H1 (cell line): Measurements from ENCODE around the gene MBNL2. TPM values are rescaled to one million over a fixed set of nuclear protein-coding genes. Genes with fewer than 3 reads are reported as not detected.
A peak's percentile ranks its signal among the peaks of the same experiment; 100 is the strongest.

Experiments used
- CTCF ChIA-PET: fragments of 300-600 bp; sonication (Branson Sonifier 250); formaldehyde crosslinking; loops from one replicate; lab custom pipeline; 2021; ENCODE audit not compliant: partially characterized antibody; lab: Charles Lee
- POLR2A ChIA-PET: fragments of 300-600 bp; sonication (Branson Sonifier 250); formaldehyde crosslinking; loops from one replicate; lab custom pipeline; 2021; ENCODE audit warnings: inconsistent platforms; ENCODE audit not compliant: partially characterized antibody; lab: Charles Lee
- DNase-seq, 2 experiments: peaks; one replicate each; pipeline versions ENCODE4 v3.0.0 to v3.0.0-alpha.2; 2010 to 2022; ENCODE audit warnings: low spot score in 2 of 2, low read depth in 1 of 2, mixed read lengths in 1 of 2
- FAIRE-seq: peaks from 2 replicates; lab custom pipeline; 2011; peaks lifted over from hg19 to GRCh38; lab: Jason Lieb, UNC
- H2AFZ ChIP-seq: 2 replicates; pipeline ENCODE4 v1.8.1; 2012; ENCODE audit warnings: low read length, inconsistent platforms
- H2AK5ac ChIP-seq: 2 replicates; pipeline ENCODE4 v1.6.1; 2013; ENCODE audit warnings: low read depth, low read length
- H2BK120ac ChIP-seq: replicated peaks from 2 replicates; pipeline ENCODE3; 2013; ENCODE audit warnings: low read depth, low read length, inconsistent platforms
- H2BK12ac ChIP-seq: 2 replicates; pipeline ENCODE4 v1.6.1; 2013; ENCODE audit warnings: low read depth, low read length
- H2BK15ac ChIP-seq: 2 replicates; pipeline ENCODE4 v1.6.1; 2013; ENCODE audit warnings: low read length
- H2BK20ac ChIP-seq: 2 replicates; pipeline ENCODE4 v1.6.1; 2013; ENCODE audit warnings: low read length
- H2BK5ac ChIP-seq: 2 replicates; pipeline ENCODE4 v1.6.1; 2013; ENCODE audit warnings: low read depth, low read length
- H3K14ac ChIP-seq: 2 replicates; pipeline ENCODE4 v1.6.1; 2013; ENCODE audit warnings: inconsistent platforms; ENCODE audit not compliant: insufficient read length
- H3K18ac ChIP-seq: 2 replicates; pipeline ENCODE4 v1.6.1; 2013; ENCODE audit warnings: low read length; ENCODE audit errors: extremely low read depth
- H3K23ac ChIP-seq: 2 replicates; pipeline ENCODE4 v1.6.1; 2013; ENCODE audit warnings: inconsistent platforms; ENCODE audit not compliant: insufficient read length
- H3K23me2 ChIP-seq: 2 replicates; pipeline ENCODE4 v1.6.1; 2013; ENCODE audit warnings: low read depth, low read length
- H3K27ac ChIP-seq: 2 replicates; pipeline ENCODE4 v1.6.1; 2011; ENCODE audit warnings: low read depth, low read length, inconsistent platforms
- H3K27me3 ChIP-seq, 4 experiments: replicated peaks in 1 of 4; 1 replicate in 1 of 4; 2 replicates in 3 of 4; pipeline versions ENCODE4 v1.6.1 to v1.8.1; 2011 to 2013; ENCODE audit warnings: low read length in 3 of 4, mild to moderate bottlenecking in 3 of 4, inconsistent platforms in 2 of 4, mixed read lengths in 2 of 4, moderate library complexity in 1 of 4; ENCODE audit not compliant: control insufficient read depth in 3 of 4, insufficient read depth in 3 of 4; ENCODE audit errors: extremely low read depth in 1 of 4
- H3K36me3 ChIP-seq, 4 experiments: 2 replicates each; pipeline versions ENCODE4 v1.6.1 to v1.8.1; 2011 to 2013; ENCODE audit warnings: mild to moderate bottlenecking in 4 of 4, low read length in 3 of 4, moderate library complexity in 2 of 4, control low read depth in 1 of 4, inconsistent platforms in 1 of 4; ENCODE audit not compliant: insufficient read depth in 4 of 4, control insufficient read depth in 2 of 4
- H3K4ac ChIP-seq: replicated peaks from 2 replicates; pipeline ENCODE3; 2013; ENCODE audit warnings: low read length, low read depth, mixed read lengths, inconsistent platforms; ENCODE audit not compliant: insufficient read length
- H3K4me1 ChIP-seq, 4 experiments: replicated peaks in 1 of 4; 1 replicate in 1 of 4; 2 replicates in 3 of 4; pipeline versions ENCODE4 v1.6.1 to v1.8.1; 2011 to 2013; ENCODE audit warnings: low read length in 3 of 4, inconsistent platforms in 2 of 4, mixed read lengths in 1 of 4; ENCODE audit not compliant: insufficient read depth in 4 of 4, control insufficient read depth in 3 of 4
- H3K4me2 ChIP-seq, 2 experiments: 2 replicates each; pipeline versions ENCODE4 v1.6.1 to v1.8.1; 2011 to 2013; ENCODE audit warnings: low read depth in 2 of 2, low read length in 2 of 2, control low read depth in 1 of 2, inconsistent platforms in 1 of 2, mild to moderate bottlenecking in 1 of 2; ENCODE audit not compliant: insufficient read depth in 1 of 2
- H3K4me3 ChIP-seq, 4 experiments: fragments of 200-600, 300-600 bp in 1 of 4; sonication (generic), shearing (Covaris generic), sonication (Bioruptor Twin) in 1 of 4; 2 replicates each; pipeline versions ENCODE4 v1.5.1 to v1.8.1; 2011 to 2016; ENCODE audit warnings: low read length in 4 of 4, low read depth in 3 of 4, control low read depth in 2 of 4, inconsistent platforms in 2 of 4, mild to moderate bottlenecking in 2 of 4, mixed read lengths in 1 of 4, moderate library complexity in 1 of 4; ENCODE audit not compliant: insufficient read depth in 2 of 4; ENCODE audit errors: extremely low read depth in 1 of 4
- H3K56ac ChIP-seq: replicated peaks from 2 replicates; pipeline ENCODE3; 2013; ENCODE audit warnings: low read depth, mild to moderate bottlenecking, mixed read lengths, low read length, inconsistent platforms; ENCODE audit not compliant: insufficient read length
- H3K79me1 ChIP-seq: 2 replicates; pipeline ENCODE4 v1.6.1; 2013; ENCODE audit warnings: low read depth, low read length, control low read depth
- H3K79me2 ChIP-seq, 2 experiments: 2 replicates each; pipeline versions ENCODE4 v1.6.1 to v1.8.1; 2012 to 2013; ENCODE audit warnings: low read length in 2 of 2, mild to moderate bottlenecking in 2 of 2, inconsistent platforms in 1 of 2; ENCODE audit not compliant: insufficient read depth in 2 of 2, control insufficient read depth in 1 of 2
- H3K9ac ChIP-seq, 4 experiments: replicated peaks in 1 of 4; 1 replicate in 1 of 4; 2 replicates in 3 of 4; pipeline versions ENCODE4 v1.6.1 to v1.8.1; 2011 to 2013; ENCODE audit warnings: low read depth in 3 of 4, low read length in 3 of 4, control low read depth in 2 of 4, mild to moderate bottlenecking in 2 of 4, moderate library complexity in 2 of 4, inconsistent platforms in 1 of 4; ENCODE audit errors: extremely low read depth in 1 of 4
- H3K9me3 ChIP-seq, 2 experiments: 2 replicates each; pipeline versions ENCODE4 v1.6.1 to v1.8.1; 2012 to 2013; ENCODE audit warnings: mild to moderate bottlenecking in 2 of 2, moderate library complexity in 2 of 2, control low read depth in 1 of 2, inconsistent platforms in 1 of 2, low read depth in 1 of 2, low read length in 1 of 2, mixed read lengths in 1 of 2; ENCODE audit not compliant: insufficient read depth in 2 of 2
- H4K20me1 ChIP-seq, 2 experiments: replicated peaks in 1 of 2; 2 replicates each; pipeline versions ENCODE3 to v1.8.1; 2011 to 2013; ENCODE audit warnings: inconsistent platforms in 2 of 2, low read length in 2 of 2, mild to moderate bottlenecking in 1 of 2; ENCODE audit not compliant: insufficient read depth in 2 of 2, control insufficient read depth in 1 of 2
- H4K5ac ChIP-seq: 2 replicates; pipeline ENCODE4 v1.6.1; 2013; ENCODE audit warnings: low read length, low read depth, mixed read lengths, inconsistent platforms; ENCODE audit not compliant: insufficient read length
- H4K8ac ChIP-seq: 2 replicates; pipeline ENCODE4 v1.8.0; 2013; ENCODE audit warnings: mild to moderate bottlenecking, moderate library complexity, low read length, inconsistent platforms; ENCODE audit not compliant: insufficient read depth; ENCODE audit errors: extremely low read depth
- H4K91ac ChIP-seq: replicated peaks from 2 replicates; pipeline ENCODE3; 2013; ENCODE audit warnings: low read length, mixed read lengths, inconsistent platforms; ENCODE audit not compliant: insufficient read length
- ASH2L ChIP-seq: fragments of 200-600, 300-600 bp; sonication (generic); IDR thresholded peaks from one replicate; pipeline ENCODE4 v1.7.1; 2017; ENCODE audit warnings: low read length
- FOSL1 ChIP-seq: IDR thresholded peaks from 2 replicates; pipeline ENCODE4 v1.6.1; 2011; ENCODE audit warnings: mild to moderate bottlenecking, low read depth, low read length, moderate library complexity; ENCODE audit not compliant: insufficient read depth
- HDAC2 ChIP-seq, 2 experiments: fragments of 300-600 bp in 1 of 2; sonication (generic) in 1 of 2; IDR thresholded peaks; 2 replicates each; pipeline ENCODE4 v1.6.1; 2011 to 2012; ENCODE audit warnings: low read depth in 2 of 2, low read length in 2 of 2, mild to moderate bottlenecking in 2 of 2, moderate library complexity in 2 of 2, borderline replicate concordance in 1 of 2, inconsistent platforms in 1 of 2
- HDAC6 ChIP-seq: IDR thresholded peaks from one replicate; pipeline ENCODE4 v1.7.1; 2012; ENCODE audit warnings: low read depth, mild to moderate bottlenecking, inconsistent platforms, low read length, moderate library complexity
- JUND ChIP-seq: IDR thresholded peaks from 2 replicates; pipeline ENCODE4 v1.6.1; 2011; ENCODE audit warnings: mild to moderate bottlenecking, improper control_type of control experiment, low read length
- NANOG ChIP-seq: IDR thresholded peaks from 2 replicates; pipeline ENCODE4 v1.6.1; 2011; ENCODE audit warnings: low read length, low read depth, mild to moderate bottlenecking, inconsistent platforms; ENCODE audit not compliant: insufficient read depth, poor library complexity, severe bottlenecking
- POLR2A ChIP-seq, 2 experiments: IDR thresholded peaks; 1 replicate in 1 of 2; 2 replicates in 1 of 2; pipeline ENCODE4 v1.6.1; 2011; ENCODE audit warnings: low read depth in 2 of 2, low read length in 2 of 2, mild to moderate bottlenecking in 2 of 2; ENCODE audit errors: control extremely low read depth in 1 of 2
- POU5F1 ChIP-seq: IDR thresholded peaks from 2 replicates; pipeline ENCODE4 v1.6.1; 2011; ENCODE audit warnings: low read depth, mild to moderate bottlenecking, low read length, moderate library complexity
- SIX5 ChIP-seq: IDR thresholded peaks from 2 replicates; pipeline ENCODE4 v1.6.1; 2011; ENCODE audit warnings: mild to moderate bottlenecking, low read depth, low read length
- SP2 ChIP-seq: IDR thresholded peaks from 2 replicates; pipeline ENCODE4 v1.6.1; 2012; ENCODE audit warnings: mild to moderate bottlenecking, low read length, inconsistent platforms
- SUZ12 ChIP-seq: fragments of 200-600 bp; sonication (generic); IDR thresholded peaks from 2 replicates; pipeline ENCODE4 v1.6.1; 2012; ENCODE audit warnings: mild to moderate bottlenecking, inconsistent platforms, low read length, moderate library complexity, mixed read lengths
- TBP ChIP-seq: IDR thresholded peaks from 2 replicates; pipeline ENCODE4 v1.6.1; 2011; ENCODE audit warnings: low read depth, low read length, improper control_type of control experiment
- TCF12 ChIP-seq: IDR thresholded peaks from 2 replicates; pipeline ENCODE4 v1.6.1; 2011; ENCODE audit warnings: low read depth, mild to moderate bottlenecking, low read length
- WGBS, 2 experiments: shearing (Covaris generic) in 1 of 2; methylation state at CpG; one replicate each; pipeline versions ENCODE4 v1.1.6 to v1.1.7; 2013 to 2015; ENCODE audit warnings: low lambda C conversion rate in 2 of 2, mixed read lengths in 2 of 2, inconsistent platforms in 1 of 2, low coverage in 1 of 2, missing lambda C conversion rate in 1 of 2; ENCODE audit not compliant: insufficient replicate concordance in 2 of 2, insufficient coverage in 1 of 2, insufficient read length in 1 of 2; ENCODE audit errors: extremely low coverage in 1 of 2, missing lambda C conversion rate in 1 of 2; 5-methylcytosine and 5-hydroxymethylcytosine counted together
- polyA plus RNA-seq, 7 experiments: library from polyadenylated mRNA; depleted of rRNA in 3 of 7; stranded (reverse) in 5 of 7; unstranded in 2 of 7; fragments of >200 nt in 5 of 7; fragments of 200-250 nt in 2 of 7; gene quantifications; 1 replicate in 5 of 7; 2 replicates in 1 of 7; 4 replicates in 1 of 7; pipeline versions ENCODE4 v1.2.1 to v1.2.3, GENCODE V29; 2011 to 2013; ENCODE audit warnings: missing spikeins in 2 of 7, mixed read lengths in 2 of 7
- total RNA-seq: library from RNA; stranded (reverse); fragmentation: NEBNext Ultra II Directional; extraction: Animal tissue kit (Norgen Biotek cat#: 25700); gene quantifications from 2 replicates; pipeline ENCODE4 v1.2.1, GENCODE V29; 2021
- TF ChIP-seq, protein P1 (sequence below): IDR thresholded peaks from 2 replicates; pipeline ENCODE4 v1.6.1; 2011; ENCODE audit warnings: low read length, improper control_type of control experiment

The MBNL2 gene
- total and polyA plus RNA-seq, 2 of the 8 experiments (the other 6 are each of a cell fraction or from before 2014, with no cell fraction given) = 1.0 to 2.6 TPM

DNA sequence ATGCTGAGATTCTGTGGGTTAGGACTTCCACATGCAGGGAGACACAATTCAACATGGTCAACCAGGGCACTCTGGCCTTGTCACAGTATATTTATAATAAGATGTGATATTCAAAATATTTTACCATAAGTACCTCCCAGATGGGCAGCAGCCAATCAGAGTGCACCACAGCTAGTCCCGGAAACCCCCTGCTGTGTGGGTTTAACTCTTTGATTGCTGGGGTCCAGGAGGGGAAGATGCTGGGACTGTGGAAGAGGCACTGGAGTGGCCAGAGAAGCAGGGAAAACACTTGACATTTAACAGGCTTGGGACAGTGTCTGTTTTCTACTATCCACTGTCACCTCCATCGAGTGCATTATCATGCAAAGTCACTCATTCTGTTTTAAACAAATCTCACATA lies 99.0 kb downstream of the MBNL2 start:
- H3K23me2 ChIP-seq = no peaks in the 10 kb centered on the region
- ChIA-PET CTCF (interaction anchor here (1.8 kb wide), 1 partner anchor 211 kb away, joined by 3 read pairs; no protein-coding TSS in a partner anchor), POLR2A (interaction anchor here (0.7 kb wide), 1 partner anchor 103 kb away, joined by 3 read pairs; no protein-coding TSS in a partner anchor)
- H3K79me1 ChIP-seq = no peaks in the 10 kb centered on the region
- H3K27me3 ChIP-seq = no peaks in the 10 kb centered on the region
- H3K27ac ChIP-seq = no peak overlapping the region
- no peak overlapping the region for H2AFZ ChIP-seq
- FAIRE-seq (no peak), DNase-seq (no peak)
- no peak overlapping the region for H3K56ac ChIP-seq
- H3K14ac ChIP-seq = no peak overlapping the region
- WGBS, 2 experiments = 74% methylated on average over 2 of the region's 2 CpGs; no CpG with 5 or more reads in 1 of the 2 experiments
- H3K36me3 ChIP-seq = no peaks in the 10 kb centered on the region
- no peak overlapping the region for H3K4me3 ChIP-seq
- no peak overlapping the region for H2BK12ac ChIP-seq
- no peak overlapping the region for H2BK120ac ChIP-seq
- peak overlapping the region; percentile 73 for H4K91ac ChIP-seq
- no peak overlapping the region for H2BK5ac ChIP-seq
- H4K20me1 ChIP-seq = no peaks in the 10 kb centered on the region
- no peak overlapping the region for H2BK15ac ChIP-seq
- H3K4me2 ChIP-seq = no peak overlapping the region
- no peak overlapping the region for H2BK20ac ChIP-seq
- H4K5ac ChIP-seq = no peak overlapping the region
- H3K4me1 ChIP-seq = peaks cover 0 to 3% (median 1%) of the 10 kb centered on the region in 4 experiments; a peak in 2 of 7 replicates
- H3K79me2 ChIP-seq = no peaks in the 10 kb centered on the region
- no peaks in the 10 kb centered on the region for H3K9me3 ChIP-seq
- H3K9ac ChIP-seq = no peak overlapping the region
- H3K18ac ChIP-seq = no peak overlapping the region
- no peak overlapping the region for H4K8ac ChIP-seq
- no peak overlapping the region for H2AK5ac ChIP-seq
- no peak overlapping the region for H3K4ac ChIP-seq
- H3K23ac ChIP-seq = no peak overlapping the region
- TF ChIP-seq TBP (no peak), NANOG (no peak), HDAC2 (IDR thresholded peaks at IDR 0.05; ENCODE audit: borderline replicate concordance in 1 of 2, low read depth in 2 of 2, low read length in 2 of 2) (no peak), POLR2A (IDR thresholded peaks at IDR 0.05; ENCODE audit: control extremely low read depth in 1 of 2, low read depth in 2 of 2, low read length in 2 of 2) (no peak), SIX5 (no peak), ASH2L (no peak), HDAC6 (no peak), TCF12 (no peak), POU5F1 (no peak), JUND (no peak), FOSL1 (no peak), SP2 (no peak), SUZ12 (no peak)
- TF ChIP-seq, protein P1, sequence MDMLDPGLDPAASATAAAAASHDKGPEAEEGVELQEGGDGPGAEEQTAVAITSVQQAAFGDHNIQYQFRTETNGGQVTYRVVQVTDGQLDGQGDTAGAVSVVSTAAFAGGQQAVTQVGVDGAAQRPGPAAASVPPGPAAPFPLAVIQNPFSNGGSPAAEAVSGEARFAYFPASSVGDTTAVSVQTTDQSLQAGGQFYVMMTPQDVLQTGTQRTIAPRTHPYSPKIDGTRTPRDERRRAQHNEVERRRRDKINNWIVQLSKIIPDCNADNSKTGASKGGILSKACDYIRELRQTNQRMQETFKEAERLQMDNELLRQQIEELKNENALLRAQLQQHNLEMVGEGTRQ = no peak
